H1 (cell line): ENCODE data around the gene TRAF5. TPM values are rescaled to one million over a fixed set of nuclear protein-coding genes. Genes with fewer than 3 reads are reported as not detected.

Experiments used
- POLR2A ChIP-seq, 2 experiments: IDR thresholded peaks; 1 replicate in 1 of 2; 2 replicates in 1 of 2; pipeline ENCODE4 v1.6.1; 2011; ENCODE audit warnings: low read depth in 2 of 2, low read length in 2 of 2, mild to moderate bottlenecking in 2 of 2; ENCODE audit errors: control extremely low read depth in 1 of 2
- RAD21 ChIP-seq, 2 experiments: IDR thresholded peaks in 1 of 2; conservative IDR thresholded peaks in 1 of 2; 2 replicates each; pipeline ENCODE4 v1.6.1; 2011; ENCODE audit warnings: low read depth in 2 of 2, low read length in 2 of 2, improper control_type of control experiment in 1 of 2, inconsistent platforms in 1 of 2, mild to moderate bottlenecking in 1 of 2, moderate library complexity in 1 of 2
- TAF7 ChIP-seq: optimal IDR thresholded peaks from 2 replicates; pipeline ENCODE3; 2011; ENCODE audit warnings: low read depth, mild to moderate bottlenecking, inconsistent platforms, low read length, moderate library complexity, borderline replicate concordance
- polyA plus RNA-seq, 7 experiments: library from polyadenylated mRNA; depleted of rRNA in 3 of 7; stranded (reverse) in 5 of 7; unstranded in 2 of 7; fragments of >200 nt in 5 of 7; fragments of 200-250 nt in 2 of 7; gene quantifications; 1 replicate in 5 of 7; 2 replicates in 1 of 7; 4 replicates in 1 of 7; pipeline versions ENCODE4 v1.2.1 to v1.2.3, GENCODE V29; 2011 to 2013; ENCODE audit warnings: missing spikeins in 2 of 7, mixed read lengths in 2 of 7
- total RNA-seq: library from RNA; stranded (reverse); fragmentation: NEBNext Ultra II Directional; extraction: Animal tissue kit (Norgen Biotek cat#: 25700); gene quantifications from 2 replicates; pipeline ENCODE4 v1.2.1, GENCODE V29; 2021

Gene TRAF5
- total and polyA plus RNA-seq, 2 of the 8 experiments (the other 6 are each of a cell fraction or from before 2014, with no cell fraction given): 13.0 to 17.1 TPM

GRCh38 chr1:211305044-211305443 is 21.6 kb upstream of the TRAF5 start (continued):
- TF ChIP-seq RAD21 (IDR thresholded peaks at IDR 0.05 in 1 of 2, conservative IDR thresholded peaks at IDR 0.05 in 1 of 2; ENCODE audit: low read depth in 2 of 2, low read length in 2 of 2) (no peak), POLR2A (IDR thresholded peaks at IDR 0.05; ENCODE audit: control extremely low read depth in 1 of 2, low read depth in 2 of 2, low read length in 2 of 2) (no peak), TAF7 (no peak)
